GM10266 (cell line): Measurements from ENCODE around the gene ANKS1B.
"Not testable (repeated sequence)": the region's sequence is repeated elsewhere in the genome, so short reads cannot be mapped to it uniquely, and the experiment has no call there.

ENCODE experiments used
- DNase-seq: peaks from one replicate; pipeline ENCODE4 v3.0.0; 2012; ENCODE audit errors: extremely low spot score
- CTCF ChIP-seq: IDR thresholded peaks from 2 replicates; pipeline ENCODE4 v1.5.1; 2012; ENCODE audit warnings: mild to moderate bottlenecking, low read depth; ENCODE audit not compliant: control insufficient read depth, insufficient read depth; ENCODE audit errors: missing control alignments

The ANKS1B gene

DNA sequence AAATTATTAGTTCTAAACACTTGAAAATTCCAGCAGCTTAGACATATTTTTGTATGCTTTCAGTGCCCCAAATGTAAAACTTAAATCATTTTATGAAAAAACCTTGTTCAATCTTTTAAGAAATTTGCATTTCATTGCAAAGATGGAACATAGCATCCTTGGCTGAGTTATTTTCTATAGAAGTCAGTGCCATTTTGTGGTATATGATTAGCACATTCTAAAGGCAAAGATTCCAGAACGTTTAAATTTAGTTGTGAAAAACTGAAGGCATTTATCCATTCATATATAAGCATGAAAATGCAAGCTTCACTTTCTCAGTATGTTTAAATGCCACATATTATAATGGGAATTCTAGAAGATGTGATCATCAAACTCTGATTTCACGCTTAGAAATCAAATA, 1007.5 kb downstream of the ANKS1B start:
- no peak for TF ChIP-seq CTCF
- DNase-seq: no peak

GRCh38 chr12:98974767-98975381, 1009.9 kb downstream of the ANKS1B start:
- no peak for TF ChIP-seq CTCF
- DNase-seq: no peak

- no peak for TF ChIP-seq CTCF
- DNase-seq: no peak
Measured at GRCh38 chr12:98973395-98973794, 1011.3 kb downstream of the ANKS1B start.

DNA sequence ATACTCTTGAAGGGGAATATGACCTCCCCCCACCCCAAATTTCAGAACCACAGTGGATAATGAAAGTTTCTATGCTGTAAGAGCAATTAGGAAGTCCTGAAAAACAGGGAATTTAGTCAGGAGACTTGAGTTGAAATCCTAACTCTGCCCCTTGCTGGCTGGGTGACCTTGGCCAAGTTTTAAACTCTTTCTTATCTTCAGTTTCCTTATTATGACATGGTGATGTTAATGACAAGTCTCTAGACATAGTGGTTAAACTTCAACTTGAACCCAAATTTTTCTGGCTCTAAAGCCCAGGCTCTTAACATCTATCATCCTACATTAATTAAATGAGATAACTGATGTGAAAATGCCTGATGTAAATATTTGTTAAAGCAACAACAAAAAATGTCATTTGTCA, 1013.8 kb downstream of the ANKS1B start:
- DNase-seq: no peak
- no peak for TF ChIP-seq CTCF

DNA sequence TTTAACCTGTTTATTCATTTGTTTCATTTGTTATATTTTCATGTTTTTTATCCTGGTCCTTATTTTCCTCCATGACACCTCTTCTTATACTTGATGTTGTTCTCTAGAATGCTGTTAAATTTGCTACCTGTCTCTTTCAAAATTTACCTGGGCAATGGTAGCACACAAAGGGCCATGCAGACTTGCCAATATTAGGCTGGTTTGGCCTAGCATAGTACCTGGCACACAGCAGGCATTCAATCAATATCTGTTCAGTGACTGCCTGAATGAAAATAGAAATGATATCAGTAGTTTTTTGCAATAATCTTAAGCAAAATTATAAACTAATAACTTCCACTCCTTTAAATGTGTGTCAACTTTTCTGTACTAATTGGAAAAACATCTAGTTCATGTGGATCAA, 1014.5 kb downstream of the ANKS1B start:
- DNase-seq: no peak
- TF ChIP-seq CTCF: no peak

DNA sequence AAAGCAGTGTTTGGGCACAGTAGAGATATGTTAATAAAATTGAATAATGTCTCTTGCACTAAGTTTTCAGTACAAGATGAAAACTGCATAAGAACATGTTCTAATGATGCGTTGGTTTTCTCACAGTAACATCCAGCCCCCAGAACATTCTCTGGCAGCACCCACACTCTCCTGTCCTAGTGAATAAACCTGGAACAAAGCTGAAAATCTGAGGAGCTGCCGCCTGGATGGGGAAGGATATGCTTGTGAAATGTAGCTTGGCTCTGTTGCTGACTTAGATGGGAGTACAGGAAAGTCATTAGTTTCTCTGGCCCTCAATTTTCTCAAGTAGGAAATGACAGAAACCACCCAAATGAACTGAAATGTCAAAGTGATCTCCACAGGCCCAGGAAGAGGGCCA, 1015.8 kb downstream of the ANKS1B start:
- DNase-seq: no peak
- TF ChIP-seq CTCF: no peak

- not testable (repeated sequence) for DNase-seq
Measured at GRCh38 chr12:98957135-98957534, 1027.6 kb downstream of the ANKS1B start.

GRCh38 chr12:98955284-98955683, 1029.5 kb downstream of the ANKS1B start:
- DNase-seq: peak; percentile 25

More at GRCh38 chr12:98955284-98955683, 1029.5 kb downstream of the ANKS1B start:
- TF ChIP-seq CTCF: peak; percentile 37
